ENCODE data around the gene NIPAL3.
A peak's percentile ranks its signal among the peaks of the same experiment; 100 is the strongest.

NIPAL3 gene

DNA sequence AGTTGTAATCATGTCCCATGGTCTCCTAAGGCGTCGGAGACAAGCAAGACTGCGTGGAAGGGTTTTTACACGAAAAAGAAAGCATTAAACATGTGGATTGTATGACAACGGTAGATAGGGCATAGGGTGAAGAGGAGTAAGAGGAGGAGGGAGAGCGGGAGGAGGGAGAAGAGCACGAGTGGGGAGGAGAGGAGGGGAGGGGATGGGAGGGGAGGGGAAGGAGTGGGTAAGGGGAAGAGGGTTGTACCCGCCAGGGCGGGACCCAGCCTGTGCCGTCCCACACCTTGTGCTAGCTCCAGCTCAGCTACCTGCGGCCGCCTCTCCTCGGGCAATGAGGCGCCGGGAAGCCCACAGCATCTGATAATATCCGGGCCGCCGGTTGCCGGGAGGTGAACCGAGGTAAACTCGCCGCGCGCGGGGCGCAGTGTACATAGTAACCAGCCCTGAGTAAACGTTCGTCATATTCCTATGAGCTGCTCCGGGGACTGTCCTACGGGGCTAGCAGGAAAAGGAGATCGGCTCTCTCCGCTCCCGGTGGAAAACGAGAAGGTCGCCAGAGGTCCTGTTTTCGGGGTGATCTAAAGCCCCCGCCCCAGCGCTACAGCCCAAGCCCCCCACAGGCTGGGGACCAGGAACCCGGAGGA, 86.6 kb downstream of the NIPAL3 start:
- Histone ChIP-seq H3K27me3 (ENCODE audit: insufficient read depth, poor library complexity, severe bottlenecking) (no peaks in the 10 kb centered on the region), H3K27ac (replicated peaks) (peak overlapping the region; percentile 89), H3K4me3 (replicated peaks; ENCODE audit: insufficient read depth, low read length) (peak overlapping the region; percentile 76)
- DNase-seq (ENCODE audit: low read depth in 1 of 2, low spot score in 1 of 2): peak; percentile 62 to 67
- TF ChIP-seq GABPA (IDR thresholded peaks at IDR 0.05; ENCODE audit: low read depth) (no peak), REST (IDR thresholded peaks at IDR 0.05; ENCODE audit: insufficient replicate concordance, low read depth) (no peak), SPI1 (IDR thresholded peaks at IDR 0.05; ENCODE audit: borderline replicate concordance, low read depth) (no peak), POLR2AphosphoS5 (IDR thresholded peaks at IDR 0.05; ENCODE audit: low read depth) (peak; percentile 24; the same call in 1 of the 2 replicates)
- TF ChIP-seq, protein P1, sequence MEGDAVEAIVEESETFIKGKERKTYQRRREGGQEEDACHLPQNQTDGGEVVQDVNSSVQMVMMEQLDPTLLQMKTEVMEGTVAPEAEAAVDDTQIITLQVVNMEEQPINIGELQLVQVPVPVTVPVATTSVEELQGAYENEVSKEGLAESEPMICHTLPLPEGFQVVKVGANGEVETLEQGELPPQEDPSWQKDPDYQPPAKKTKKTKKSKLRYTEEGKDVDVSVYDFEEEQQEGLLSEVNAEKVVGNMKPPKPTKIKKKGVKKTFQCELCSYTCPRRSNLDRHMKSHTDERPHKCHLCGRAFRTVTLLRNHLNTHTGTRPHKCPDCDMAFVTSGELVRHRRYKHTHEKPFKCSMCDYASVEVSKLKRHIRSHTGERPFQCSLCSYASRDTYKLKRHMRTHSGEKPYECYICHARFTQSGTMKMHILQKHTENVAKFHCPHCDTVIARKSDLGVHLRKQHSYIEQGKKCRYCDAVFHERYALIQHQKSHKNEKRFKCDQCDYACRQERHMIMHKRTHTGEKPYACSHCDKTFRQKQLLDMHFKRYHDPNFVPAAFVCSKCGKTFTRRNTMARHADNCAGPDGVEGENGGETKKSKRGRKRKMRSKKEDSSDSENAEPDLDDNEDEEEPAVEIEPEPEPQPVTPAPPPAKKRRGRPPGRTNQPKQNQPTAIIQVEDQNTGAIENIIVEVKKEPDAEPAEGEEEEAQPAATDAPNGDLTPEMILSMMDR (IDR thresholded peaks at IDR 0.05; ENCODE audit: insufficient read depth, low read length): no peak

- peak within 1 kb of the TSS; percentile 89 for H3K27ac ChIP-seq (replicated peaks)
- peak; percentile 69 to 81 for DNase-seq (ENCODE audit: low read depth in 1 of 2, low spot score in 1 of 2)
Observed at GRCh38 chr1:24502709-24503058, 87.1 kb downstream of the NIPAL3 start, which contains the start of gene RCAN3. TSS of gene RCAN3 (plus strand) at chr1:24502836. CDS start at chr1:24514373, 11,537 bp downstream.

GRCh38 chr1:24503059-24503751, 87.6 kb downstream of the NIPAL3 start:
- TF ChIP-seq POLR2AphosphoS5 (IDR thresholded peaks at IDR 0.05; ENCODE audit: low read depth) (no peak), GABPA (IDR thresholded peaks at IDR 0.05; ENCODE audit: low read depth) (no peak), REST (IDR thresholded peaks at IDR 0.05; ENCODE audit: insufficient replicate concordance, low read depth) (no peak), SPI1 (IDR thresholded peaks at IDR 0.05; ENCODE audit: borderline replicate concordance, low read depth) (no peak)
- TF ChIP-seq, protein P1 (IDR thresholded peaks at IDR 0.05; ENCODE audit: insufficient read depth, low read length): no peak
- no peak for DNase-seq (ENCODE audit: low read depth in 1 of 2, low spot score in 1 of 2)
- H3K4me3 ChIP-seq (replicated peaks; ENCODE audit: insufficient read depth, low read length): peak overlapping the region; percentile 76
- H3K27ac ChIP-seq (replicated peaks): no peak overlapping the region
- no peaks in the 10 kb centered on the region for H3K27me3 ChIP-seq (ENCODE audit: insufficient read depth, poor library complexity, severe bottlenecking)

More at GRCh38 chr1:24502709-24503058, 87.1 kb downstream of the NIPAL3 start, which contains the start of gene RCAN3:
- no peak for TF ChIP-seq REST (IDR thresholded peaks at IDR 0.05; ENCODE audit: insufficient replicate concordance, low read depth)
- TF ChIP-seq SPI1 (IDR thresholded peaks at IDR 0.05; ENCODE audit: borderline replicate concordance, low read depth): no peak
- TF ChIP-seq POLR2AphosphoS5 (IDR thresholded peaks at IDR 0.05; ENCODE audit: low read depth): no peak
- Histone ChIP-seq H3K4me3 (replicated peaks; ENCODE audit: insufficient read depth, low read length) (peak within 1 kb of the TSS; percentile 76), H3K27me3 (ENCODE audit: insufficient read depth, poor library complexity, severe bottlenecking) (no peaks in the 10 kb centered on the region)
